Smooth muscle cell of the brain vasculature (primary cell): ENCODE measurements around the gene QPCTL.

ENCODE experiments used
- DNase-seq: peaks from one replicate; pipeline ENCODE4 v3.0.0-alpha.2; 2012; ENCODE audit warnings: low read depth, low spot score

Gene QPCTL

DNA sequence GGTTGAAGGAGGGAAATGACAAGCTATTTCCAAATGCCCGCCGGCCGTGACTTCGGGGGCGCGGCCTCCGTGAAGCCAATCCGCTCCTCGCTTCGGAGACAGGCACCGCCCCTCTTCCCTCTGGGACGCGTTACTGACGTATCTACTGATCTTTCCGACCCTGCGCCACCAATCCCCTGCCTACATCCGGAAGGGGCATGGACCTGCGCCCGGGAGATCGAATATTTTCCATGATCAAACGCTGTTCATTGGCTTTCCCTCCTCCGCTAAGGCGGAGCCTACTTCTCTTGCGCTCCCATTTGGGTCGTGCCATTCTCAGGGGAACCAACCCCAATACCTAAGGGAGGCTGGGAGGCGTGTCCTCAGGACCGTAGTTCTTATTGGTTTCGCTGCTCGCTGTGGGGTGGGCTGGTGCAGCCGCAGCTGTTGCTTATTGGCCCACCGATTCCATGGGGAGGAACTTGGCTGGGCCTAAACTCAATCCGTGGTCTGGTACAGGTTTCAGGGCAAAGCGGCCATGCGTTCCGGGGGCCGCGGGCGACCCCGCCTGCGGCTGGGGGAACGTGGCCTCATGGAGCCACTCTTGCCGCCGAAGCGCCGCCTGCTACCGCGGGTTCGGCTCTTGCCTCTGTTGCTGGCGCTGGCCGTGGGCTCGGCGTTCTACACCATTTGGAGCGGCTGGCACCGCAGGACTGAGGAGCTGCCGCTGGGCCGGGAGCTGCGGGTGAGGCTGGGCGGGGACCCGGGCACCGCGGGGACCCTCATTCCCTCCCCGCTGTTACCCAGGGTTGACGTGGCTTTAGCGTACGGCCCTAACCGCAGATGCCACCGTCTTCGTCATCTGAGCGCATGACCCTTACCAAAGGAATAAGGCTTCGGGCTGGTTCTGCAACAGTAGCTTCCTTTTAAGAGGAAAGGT lies at the start of gene QPCTL:
Gene QPCTL (plus strand): TSS at position 480 of the 919 bp plus-strand sequence. CDS start 38 bp downstream, at position 518.
- DNase-seq: peak; percentile 99

DNA sequence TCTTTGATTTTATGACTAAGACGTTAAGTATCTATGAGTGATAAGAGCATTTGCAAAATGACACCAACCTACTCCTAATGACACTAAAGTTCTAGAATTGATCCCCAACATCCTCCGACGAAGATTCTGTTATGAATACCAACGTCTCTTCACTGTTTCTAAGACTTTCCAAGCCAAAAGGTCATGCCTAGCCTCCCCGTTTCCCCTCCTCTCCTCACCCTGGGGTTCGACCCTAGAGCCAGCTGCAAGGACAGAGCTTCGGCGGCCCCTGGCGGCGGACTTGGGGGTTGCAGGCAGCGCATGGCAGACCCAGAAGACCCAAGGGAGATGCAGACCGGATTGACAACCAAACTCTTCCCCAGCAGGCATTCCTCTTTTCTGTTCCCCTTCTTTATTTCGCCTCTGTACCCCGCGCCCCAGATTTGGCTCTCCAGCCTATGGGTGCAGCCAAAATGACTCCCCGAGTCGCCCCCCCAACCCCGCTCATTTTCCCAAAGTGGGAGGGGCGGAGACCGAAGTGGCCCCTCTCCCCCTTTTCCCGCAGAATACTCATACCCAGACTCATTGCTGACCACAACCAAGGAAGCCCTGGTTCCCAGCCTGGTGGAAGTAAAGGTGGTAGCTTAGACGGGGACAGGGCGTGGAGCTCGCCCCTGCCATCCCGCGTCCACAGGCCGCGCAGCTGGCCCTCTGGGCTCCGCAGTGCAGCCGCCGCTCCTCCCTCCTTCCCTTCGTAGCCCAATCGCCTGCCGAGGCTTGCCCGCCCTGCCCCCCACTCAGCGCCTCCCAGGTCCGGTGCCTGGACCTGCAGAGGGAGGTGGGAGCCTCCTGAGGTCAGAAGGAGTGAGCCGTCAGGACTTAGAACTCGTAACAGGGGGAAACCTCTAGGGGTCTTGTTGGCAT lies 49.2 kb upstream of the QPCTL start:
- DNase-seq: peak; percentile 62

DNA sequence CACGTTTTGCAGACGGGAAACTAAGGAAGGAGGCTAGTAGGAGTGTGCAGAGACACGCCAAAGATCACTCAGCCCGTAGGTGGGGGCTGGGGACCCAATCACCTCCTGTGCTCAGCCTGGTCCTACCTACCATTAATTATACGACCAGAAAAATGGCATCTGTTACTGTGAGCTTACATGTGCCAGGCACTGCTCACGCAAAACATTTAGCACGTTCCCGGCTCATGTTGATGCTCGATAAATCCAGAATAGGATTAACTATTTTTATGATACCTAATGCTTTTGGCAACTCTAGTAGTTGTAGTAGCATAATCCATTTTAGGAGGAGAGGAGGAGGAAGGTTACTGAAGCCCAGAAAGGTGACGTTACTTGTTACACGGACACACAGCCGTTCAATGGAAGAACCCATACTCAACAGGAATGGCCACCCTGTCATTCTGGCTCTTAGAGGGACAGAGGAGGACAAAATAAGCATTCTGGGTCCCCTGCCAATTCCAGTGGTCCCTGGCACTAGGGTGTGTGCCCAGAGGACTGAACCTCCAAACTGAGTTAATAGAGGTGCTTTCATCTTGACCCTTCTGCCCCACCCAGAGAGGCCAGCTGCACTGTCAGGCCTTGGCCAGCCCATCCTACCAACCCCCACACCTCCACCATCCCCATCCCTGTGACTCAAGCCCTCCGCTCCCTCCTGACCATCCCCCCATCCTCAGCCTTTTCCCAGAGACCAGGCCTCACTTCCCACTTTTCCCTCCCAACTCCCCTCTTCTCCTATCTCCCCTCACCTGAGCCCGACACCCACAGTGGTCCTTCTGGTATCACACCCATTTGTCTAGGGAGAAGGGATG lies 48.3 kb upstream of the QPCTL start:
- DNase-seq: no peak

DNA sequence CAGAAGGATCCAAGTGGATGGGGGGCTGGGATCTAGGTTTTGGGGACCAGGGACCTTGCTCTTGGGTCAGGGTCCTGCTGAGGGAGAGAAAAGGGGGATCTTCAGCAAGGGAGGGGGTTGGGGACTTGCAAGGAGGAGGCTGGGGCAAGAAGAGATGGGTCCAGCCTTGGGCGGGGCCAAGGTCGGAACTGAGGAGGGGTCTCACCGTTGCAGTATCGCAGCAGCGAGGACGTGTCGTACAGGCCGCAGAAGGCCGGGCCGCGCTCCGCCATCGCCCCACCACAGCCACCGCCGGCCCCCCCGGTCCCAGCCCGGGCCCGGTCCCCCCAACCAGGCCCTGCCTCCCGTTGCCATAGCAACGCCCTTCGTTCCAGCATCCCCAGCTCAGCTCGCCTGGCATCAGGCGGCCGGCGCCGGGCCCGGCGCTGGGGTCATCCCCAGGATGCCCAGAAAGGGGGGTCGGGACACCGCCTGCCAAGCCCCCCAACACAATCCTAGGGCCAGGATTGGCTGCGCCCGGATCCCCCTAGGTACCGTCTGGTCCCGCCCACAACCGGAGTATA lies 47.3 kb upstream of the QPCTL start:
- DNase-seq: no peak

DNA sequence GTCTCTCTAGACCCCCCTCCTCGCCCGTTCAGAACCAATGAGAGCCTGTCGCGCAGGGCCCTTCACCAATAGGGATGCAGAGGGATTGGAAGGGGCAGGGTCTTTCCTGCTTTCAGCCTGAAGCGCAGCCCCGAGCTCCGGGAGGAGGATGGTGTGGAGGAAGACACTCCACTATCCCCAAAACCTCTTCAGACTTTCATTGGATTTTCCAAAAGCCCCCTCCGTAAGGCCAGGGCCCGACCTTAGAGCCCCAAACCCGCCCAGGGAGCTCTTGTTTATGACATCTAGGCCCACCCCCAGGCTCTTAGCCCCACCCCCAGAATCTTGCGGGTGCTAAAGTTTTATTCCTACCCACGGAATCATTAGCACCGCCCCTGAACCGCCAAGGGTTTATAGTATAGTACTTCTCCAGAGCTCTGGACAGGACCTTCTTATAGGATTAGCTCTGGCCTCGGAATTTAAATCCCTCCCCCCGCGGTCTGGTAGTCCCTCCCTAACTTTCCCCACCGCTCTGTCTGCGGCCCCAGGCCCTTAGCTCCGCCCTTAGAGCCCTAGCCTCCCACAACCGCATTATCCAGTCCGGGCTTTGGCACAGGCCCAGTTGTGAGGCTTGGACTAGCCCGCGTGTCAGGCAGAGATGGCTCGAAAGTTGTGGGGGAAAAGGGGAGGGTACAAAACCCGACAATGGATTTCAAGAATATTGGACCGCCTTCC lies 46.7 kb upstream of the QPCTL start:
- peak; percentile 80 for DNase-seq

DNA sequence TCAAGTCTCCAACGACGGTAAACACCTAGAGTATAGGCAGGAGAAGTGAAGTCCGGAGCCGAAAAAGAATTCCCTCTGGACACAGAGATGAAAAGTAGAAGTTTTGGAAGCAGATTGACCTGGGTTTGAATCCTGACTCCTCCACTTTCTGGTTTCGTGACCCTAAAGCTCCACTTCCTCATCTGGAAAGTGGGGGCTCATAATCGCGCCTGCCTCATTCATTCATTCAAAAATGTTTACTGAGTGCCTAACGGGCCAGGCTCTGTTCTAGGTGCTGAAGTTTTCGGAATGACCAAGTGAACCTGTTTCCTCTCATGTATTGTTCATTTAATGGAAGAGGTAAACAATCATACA lies 46.1 kb upstream of the QPCTL start:
- DNase-seq: no peak

DNA sequence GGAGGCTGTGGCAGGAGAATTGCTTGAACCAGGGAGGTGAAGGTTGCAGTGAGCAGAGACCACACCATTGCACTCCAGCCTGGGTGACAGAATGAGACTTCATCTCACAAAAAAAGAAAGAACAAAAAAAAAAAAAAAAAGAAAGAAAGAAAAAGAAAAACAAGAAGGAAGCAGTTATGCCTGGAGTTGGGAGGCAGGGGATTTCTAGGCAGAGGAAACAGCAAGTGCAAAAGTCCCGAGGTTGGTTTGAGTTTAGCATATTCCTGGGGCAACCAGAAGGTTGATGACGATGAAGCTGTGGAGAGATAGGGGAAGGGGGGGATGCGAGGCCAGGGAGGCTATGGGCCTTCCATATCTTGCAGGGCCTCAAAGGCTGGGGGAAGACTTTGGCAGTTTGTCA lies 41.7 kb upstream of the QPCTL start:
- DNase-seq: no peak

DNA sequence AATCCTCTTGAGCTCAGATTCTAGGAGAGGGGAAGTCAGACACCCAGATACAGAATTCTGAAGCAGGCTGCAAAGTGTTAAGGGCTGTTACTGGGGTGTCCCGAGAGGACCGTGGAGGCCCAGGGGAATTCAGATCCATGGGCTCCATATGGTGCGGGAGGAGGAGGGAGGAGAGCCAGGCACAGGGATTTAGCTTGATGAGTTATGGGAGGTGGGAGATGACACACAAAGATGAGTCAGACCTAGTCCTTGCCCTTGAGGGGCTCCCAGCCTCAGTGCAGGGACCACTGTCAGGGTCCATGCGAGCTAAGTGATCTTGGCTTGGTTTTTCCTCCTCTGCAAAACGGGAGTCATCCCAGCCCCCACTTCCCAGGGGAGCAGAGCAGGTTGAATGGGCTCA lies 38.8 kb upstream of the QPCTL start:
- DNase-seq: no peak

DNA sequence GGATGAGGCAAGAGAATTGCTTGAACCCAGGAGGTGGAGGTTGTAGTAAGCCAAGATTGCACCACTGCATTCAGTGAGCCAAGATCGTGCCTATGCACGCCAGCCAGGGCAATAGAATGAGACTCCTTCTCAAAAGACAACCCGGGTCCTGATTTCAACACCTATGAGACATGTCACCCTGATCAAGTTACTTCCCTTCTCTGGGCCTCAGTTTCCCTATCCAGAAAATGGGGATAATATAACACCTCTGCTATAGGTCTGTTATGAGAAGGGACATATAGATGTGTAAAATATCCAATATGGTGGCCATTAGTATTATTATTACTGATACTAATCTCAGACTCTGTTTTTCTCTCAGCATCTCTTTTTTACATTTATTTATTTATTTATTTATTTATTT lies 37.4 kb upstream of the QPCTL start:
- DNase-seq: no peak

DNA sequence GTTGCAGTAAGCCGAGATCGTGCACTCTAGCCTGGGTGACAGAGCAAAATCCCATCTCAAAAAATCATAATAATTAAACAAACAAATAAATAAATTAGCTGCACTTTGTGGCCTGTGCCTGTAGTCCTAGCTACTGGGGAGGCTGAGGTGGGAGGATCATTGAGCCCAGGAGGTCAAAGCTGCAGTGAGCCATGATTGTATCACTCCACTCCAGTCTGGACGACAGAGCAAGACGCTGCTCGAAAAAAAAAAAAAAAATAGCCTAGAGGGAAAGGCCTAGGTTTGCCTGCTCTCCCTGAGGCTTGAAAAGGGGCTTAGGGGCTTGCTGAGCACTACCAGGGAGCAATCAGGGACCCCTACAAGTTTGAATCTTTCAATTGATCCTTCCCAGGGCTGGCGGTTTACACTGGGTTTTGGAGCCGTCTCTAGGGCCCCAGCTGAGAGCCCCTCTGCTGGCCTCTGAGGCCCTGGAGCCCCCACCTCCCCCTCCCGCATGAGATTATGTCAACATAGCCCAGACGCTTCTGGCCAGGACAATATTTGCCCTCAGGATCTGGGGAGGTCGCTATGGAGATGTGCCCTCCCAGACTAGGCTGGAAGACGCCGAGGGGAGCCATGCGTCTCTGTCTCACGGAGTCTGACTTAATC lies 34.8 kb upstream of the QPCTL start:
- no peak for DNase-seq

DNA sequence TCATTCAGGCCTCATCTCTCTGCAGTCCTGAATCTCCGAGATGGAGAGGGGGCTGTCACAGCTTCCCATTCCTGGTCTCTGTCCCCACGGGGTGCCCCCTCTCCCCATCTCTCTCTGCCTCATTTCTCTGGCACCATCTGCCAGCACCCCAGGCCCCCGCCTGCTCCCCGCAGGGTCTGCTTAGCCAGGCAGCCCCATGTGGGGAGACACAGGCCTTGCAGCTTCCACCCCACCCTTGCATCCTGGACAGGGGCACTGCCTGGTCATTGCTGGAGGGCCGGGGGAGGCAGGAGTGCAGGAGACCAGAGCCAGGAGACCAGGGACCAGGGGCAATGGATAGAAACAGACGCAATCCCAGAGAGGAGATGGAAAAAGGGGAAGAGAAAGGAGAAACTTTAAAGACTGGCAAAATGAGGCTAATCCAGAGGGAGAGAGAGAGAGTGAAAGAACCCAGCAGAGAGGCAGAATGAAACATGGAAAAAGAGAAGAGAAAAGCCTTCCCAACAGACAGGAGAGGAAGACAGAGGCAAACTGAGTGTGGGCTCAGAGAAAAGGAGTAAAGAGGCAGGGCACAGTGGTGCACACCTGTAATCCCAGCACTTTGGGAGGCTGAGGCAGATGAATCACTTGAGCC lies 33.3 kb upstream of the QPCTL start:
- no peak for DNase-seq

DNA sequence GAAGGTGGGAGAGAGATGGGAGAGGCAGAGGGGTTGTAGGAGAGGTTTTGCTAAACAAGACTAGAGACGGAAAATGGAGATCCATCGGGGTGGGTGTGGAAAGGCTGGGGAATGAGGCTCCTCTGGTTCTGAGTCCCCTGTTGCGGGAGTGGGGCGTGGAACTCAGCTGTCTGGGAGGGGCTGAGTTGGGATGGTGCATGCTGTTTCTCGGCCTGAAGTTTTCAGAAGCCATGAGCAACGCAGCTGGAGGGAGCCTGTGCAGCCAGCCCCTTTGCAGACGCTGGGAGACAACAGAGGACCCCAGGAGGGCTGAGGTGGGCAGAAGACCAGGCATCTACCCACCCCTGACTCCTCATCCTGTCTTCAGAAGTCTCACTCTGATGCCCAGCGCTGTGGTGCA lies 31.8 kb upstream of the QPCTL start:
- DNase-seq: no peak

DNA sequence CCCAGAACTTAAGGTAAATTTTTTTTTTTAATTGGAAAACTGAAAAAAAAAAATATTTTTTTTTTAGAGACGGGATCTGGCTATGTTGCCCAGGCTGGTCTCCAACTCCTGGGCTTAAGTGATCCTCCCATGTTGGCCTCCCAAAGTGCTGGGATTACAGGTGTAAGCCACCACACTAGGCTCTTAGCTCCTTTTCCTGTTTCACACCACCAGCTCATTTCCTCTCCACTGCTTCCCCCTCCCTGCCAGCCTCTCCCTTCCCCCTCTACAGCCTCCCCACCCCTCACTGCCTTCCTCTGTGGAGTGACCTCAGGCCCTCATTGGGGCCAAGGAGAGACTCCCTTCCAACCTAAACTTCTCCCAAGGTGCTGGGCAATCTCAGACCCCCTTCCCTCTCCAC lies 28.7 kb upstream of the QPCTL start:
- DNase-seq: no peak

DNA sequence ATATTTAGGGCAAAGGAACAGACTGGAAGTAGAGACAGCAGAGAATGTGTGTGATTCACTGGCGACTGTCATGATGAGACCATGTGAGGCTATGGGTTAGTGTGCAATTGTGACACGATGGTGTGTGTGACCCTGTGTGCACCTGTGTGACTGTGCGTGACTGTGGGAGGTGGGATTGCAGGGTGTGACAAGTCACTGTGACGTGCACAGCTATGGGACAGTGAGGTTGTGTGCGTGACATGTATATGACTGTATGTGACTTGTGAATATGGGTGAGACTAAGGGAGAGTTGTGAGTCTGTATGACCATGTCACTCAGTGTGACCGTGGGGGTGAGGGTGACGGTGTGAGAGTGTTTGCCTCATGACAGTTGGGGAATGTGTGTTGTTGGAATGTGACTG lies 27.9 kb upstream of the QPCTL start:
- DNase-seq: no peak

DNA sequence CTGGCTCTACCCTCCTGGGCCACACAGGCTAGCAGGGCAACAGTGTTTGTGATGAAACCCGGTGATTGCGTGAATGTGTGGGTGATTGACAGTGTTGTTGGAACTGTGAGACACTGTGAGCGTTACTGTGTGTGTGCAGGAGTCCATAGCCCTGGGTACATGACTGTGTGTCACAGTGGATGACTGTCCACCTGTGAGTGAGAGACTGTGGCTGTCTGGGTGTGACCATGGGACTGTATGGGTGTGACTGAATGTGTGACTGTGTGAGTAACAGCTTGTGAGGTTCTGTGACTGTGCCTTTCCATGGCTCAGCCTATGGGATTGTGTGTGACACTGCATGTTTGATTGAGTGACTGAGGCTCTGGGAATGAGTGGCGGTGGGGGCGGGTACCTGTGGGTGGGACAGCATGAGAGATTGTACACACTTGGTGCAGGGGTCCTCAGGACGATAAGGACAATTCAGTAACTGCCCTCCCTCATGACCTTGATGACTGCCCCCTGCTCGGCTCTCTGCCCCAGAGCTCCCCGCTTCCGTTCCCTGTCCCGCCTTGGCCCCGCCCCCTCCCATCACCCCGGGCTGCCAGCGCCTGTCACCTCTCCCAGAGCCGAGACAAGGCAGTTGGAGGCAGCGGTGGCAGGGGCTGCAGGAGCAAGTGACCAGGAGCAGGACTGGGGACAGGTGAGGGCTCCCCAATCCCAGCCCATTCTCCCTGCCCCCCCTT lies 24.7 kb upstream of the QPCTL start, which contains the start of gene GIPR:
Gene GIPR (plus strand): TSS at position 602 of the 722 bp plus-strand sequence. CDS start 1,300 bp downstream, outside the sequence.
- no peak for DNase-seq

DNA sequence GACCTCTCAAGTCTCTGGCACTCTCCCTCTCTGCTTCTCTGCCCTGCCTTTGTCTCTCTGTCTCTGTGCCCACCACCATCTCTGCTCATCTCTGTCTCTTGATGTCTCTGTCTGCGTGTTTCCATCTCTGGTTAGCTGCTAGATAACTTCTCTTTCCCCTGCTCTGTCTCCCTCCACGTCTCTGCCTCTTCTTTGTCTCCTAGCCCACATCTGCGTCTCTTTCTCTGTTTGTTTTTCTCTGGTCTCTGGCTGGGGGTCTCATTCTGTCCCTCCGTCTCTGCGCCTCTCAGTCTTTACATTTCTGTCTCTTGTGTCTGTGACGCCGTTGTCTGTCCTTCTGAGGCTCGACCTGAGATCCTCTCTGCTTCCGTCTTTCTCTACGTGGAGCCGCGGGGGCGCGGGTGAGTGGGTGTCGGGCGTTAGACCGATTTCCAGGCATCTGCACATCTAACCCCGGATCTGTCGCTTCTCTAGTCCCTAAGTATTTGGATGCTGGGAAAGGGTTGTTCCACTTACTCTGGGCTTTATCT lies 24.1 kb upstream of the QPCTL start:
- no peak for DNase-seq

DNA sequence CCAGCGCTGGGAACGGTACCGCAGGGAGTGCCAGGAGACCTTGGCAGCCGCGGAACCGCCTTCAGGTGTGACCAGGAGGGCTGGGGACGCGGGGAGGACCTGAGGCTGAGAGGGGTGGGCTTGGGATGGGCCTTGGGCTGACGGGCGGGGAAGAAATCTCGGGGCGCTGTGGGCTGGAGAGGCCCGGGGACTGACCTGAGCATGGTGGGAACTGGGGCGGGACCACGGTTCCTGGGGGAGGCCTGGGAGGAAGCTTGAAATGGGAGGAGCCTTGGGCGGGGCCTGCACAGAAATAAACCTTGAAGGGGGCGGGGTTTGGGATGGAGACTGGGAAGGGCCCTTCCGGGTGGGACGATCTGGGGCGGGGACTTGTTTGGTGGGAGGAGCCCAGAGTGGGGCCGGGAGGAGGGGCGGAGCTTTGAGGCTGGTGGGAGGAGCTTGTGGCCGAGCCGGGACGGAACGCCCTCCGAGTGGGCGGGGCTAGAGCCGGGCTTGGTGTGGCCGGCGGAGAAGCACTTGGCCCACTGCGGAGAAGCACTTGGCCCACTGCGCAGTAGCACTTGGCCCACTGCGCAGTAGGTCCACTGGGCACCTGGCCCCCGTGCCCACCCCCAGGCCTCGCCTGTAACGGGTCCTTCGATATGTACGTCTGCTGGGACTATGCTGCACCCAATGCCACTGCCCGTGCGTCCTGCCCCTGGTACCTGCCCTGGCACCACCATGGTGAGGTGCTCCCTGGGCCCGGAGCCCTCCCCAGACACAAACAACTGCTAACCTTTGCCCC lies 21.6 kb upstream of the QPCTL start:
- DNase-seq: no peak

DNA sequence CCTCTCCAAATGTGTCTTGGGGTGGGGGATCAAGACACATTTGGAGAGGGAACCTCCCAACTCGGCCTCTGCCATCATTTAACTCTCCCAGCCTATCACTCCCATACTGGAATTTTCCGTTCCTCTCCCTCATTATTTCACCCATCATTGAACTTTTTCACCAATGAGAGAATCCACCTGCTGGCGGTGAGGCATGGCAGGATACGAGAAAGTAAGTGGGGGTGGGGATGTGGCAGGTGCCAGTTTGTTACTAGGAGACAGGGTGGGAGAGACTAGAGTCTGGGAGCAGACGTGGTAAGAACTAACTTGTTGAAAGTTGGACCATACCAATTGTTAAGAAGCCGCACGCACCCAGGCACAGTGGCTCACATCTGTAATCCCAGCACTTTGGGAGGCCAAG lies 17.5 kb upstream of the QPCTL start:
- no peak for DNase-seq
